HG03558 (cell line): ENCODE results near the gene ADD3.

ENCODE experiments used
- ATAC-seq: cut with Tn5 transposase; IDR thresholded peaks from one replicate; pipeline ENCODE4 v1.9.1; 2021; ENCODE audit warnings: moderate number of reproducible peaks; ENCODE audit not compliant: unreplicated experiment; ENCODE audit errors: extremely low read depth

ADD3 gene

DNA sequence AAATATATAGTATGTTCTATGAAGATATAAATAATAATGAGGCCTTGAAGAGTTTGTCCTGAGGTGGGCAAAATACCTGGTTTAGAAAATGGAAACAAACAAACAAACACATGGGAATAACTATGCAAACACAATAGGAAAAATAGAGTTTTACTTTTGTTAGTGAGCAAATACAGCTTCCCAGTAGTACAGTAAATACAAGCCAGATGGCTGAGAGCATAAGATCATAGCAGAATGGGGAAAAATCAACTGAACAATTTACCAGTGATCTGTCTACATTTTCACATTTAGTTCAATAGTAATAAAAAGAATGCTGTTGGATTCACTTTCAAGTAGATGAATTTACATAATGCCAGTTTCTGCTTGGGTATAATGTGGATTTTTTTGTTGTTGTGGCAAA, 45.1 kb downstream of the ADD3 start:
- ATAC-seq: no peak

DNA sequence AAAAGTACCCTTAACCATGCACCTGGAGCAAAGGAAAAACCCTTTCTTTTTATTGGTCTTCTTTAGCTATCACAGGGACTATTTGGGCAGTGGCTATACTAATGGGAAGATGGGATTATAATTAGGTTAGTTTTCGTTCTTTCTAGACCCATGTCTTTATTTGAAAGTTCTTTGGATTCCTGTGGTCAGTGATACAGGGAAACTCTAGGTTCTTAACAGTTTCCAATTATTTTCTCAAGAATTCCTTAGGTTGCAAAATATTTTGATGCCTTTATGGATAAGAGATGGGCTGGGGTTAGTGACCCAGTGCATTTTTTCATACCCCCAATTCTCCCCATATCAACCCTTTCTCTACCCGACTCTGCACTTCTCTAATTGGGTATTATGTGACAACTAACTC, 49.0 kb downstream of the ADD3 start:
- ATAC-seq: no peak

DNA sequence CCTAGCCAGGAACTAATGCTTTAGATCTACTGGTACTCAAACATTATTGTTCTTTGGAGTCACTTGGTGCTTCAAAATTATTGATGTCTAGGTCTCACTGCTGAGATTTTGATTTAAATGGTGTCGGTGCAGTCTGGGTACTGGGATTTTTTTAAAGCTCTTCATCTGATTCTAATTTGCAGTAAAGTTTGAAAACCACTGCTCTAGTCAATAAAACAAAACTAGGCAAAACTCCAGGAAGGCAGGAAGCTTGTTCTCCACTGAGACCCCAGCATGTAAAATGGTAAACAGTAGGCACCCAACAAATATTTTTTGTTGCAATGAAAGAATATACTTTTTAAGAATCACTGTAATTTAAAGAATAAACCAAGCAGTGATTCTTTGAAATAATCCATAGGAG, 49.7 kb downstream of the ADD3 start:
- ATAC-seq: no peak

DNA sequence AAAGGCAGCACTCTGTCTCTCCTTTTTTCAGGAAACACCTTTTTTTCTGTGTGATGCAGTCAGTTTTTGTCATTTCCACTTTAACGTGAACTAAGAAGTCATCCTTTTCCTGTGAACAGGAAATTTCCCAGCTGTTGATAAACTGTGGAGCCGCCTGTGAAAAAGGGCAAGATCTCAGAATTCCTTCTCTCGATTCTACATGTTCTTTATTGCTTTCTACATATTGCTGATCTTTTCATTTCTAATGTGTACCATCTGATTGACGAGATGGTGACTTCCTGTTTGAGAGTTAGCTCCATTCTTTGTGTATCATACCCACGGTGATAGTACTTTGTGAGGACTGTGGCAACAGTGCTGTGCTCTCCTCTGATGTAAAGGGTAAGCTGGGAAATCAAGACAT, 50.4 kb downstream of the ADD3 start:
- no peak for ATAC-seq

DNA sequence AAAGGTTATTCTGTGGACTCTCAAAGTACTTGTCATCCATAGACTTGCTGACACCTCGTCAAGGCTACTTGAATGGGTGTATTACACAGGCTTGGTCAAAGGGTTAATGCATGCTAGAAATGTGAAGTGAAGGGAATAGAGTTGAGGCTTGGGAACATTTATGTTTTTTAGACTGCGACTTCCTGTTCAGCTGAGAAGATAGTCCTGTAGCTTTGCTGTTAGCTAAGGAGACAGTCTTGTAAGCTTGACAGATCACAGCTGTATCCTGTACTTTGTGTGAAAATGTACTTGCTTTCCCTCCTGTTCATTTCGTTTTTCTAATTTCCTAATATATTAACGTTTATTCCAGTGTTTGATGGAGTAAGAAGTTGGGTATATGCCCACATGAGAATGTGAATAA, 52.1 kb downstream of the ADD3 start:
- ATAC-seq: no peak

DNA sequence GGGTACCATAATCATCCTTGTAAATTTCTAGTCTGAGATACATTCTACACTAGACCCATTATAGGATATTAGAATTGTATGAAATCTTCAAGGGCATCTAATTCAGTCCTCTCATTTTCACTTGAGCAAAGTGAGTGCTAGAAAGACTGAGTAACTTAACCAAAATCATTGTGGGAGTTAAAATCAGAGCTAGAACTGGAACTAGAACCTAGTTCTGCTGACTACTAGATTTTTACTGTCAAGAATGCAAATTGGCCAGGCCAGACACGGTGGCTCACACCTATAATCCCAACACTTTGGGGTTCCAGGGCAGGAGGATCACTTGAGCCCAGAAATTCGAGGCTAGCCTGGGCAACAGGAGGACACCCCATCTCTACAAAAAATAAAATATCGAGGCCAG, 53.9 kb downstream of the ADD3 start:
- ATAC-seq: no peak

DNA sequence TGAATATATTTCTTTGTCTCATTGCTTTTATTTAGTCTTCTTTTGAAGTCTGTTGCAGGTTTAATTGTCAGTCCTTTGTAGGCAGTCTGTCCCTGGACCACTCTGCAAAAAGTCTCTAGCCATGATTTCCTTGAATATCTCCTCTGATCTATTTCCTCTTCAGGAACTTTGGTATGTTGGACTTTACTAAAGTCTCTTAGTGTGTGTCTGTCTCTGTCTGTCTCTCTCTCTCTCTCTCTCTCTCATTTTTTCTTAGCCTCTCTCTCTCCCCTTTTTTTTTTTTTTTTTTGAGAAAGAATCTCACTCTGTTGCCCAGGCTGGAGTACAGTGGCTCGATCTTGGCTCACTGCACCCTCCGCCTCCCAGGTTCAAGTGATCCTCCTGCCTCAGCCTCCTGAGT, 57.5 kb downstream of the ADD3 start:
- ATAC-seq: no peak

DNA sequence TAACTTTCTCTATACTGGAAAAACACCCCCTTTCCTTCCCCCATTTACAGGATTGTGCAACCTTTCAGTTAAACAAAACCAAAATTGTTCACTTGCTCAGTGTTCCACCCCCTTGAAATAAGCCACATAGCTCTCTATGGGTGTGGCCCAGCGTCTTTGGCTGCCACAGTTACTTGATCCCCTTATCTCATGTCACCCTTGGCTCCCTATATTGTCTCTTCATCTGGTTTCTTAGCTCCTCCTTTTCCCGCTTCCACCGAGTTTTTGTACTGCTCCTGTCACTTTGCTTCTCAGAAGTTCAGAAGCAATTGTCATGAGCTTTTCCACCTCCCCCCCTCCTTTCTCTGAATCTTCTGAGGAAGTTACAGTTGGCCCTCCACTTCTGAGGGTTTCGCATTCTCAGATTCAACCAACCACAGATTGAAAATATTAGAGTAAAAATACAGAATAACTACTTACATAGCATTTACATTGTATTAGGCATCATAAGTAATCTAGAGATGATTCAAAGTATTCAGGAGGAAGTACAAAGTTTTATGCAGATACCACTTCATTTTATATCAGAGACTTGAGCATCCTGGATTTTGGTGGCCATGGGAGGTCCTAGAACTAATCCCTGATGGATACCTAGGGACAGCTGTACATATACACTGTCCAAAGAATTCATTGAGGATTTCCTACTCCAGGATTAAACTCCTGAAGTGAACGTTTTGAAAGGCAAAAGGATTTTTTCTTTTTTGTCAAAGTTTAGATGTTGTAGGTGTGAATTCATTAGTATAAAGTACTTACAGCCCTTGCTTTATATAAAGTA, 60.4 kb downstream of the ADD3 start:
- ATAC-seq: no peak

DNA sequence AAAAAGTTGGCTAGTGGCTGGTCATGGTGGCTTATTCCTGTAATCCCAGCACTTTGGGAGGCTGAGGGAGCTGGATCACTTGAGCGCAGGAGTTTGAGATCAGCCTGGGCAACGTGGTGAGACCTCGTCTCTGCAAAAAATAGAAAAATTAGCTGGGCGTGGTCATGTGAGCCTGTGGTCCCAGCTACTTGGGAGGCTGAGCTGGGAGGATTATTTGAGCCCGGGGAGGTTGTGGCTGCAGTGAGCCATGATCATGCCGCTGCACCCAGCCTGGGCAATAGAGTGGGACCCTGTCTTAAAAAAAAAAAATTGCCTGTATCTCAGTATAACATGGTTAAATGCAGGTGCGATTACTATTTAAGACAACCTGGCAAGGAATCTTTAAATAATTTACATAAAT, 61.0 kb downstream of the ADD3 start:
- ATAC-seq: no peak

DNA sequence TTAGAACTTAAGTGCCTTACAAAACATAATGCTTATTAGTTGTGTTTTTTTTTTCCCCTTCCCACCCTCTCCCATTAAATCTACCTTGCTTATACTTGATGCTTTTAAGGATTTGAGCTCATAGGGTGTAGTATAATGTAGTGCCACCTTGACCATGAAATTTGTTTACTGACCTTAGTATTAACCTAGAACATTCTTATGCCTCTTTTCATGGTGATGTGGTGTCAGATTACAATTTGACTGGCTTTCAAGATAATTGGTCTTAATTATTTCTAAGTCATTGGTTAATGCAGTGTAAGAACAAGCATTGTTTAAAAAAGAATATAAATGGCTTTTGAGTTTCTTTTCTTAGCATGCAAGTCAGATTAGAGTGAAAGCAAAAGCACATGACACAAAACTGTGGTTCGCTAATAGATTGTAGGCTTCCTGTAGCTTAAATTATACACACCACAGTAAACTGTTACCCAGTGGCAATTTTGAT, 61.8 kb downstream of the ADD3 start:
- ATAC-seq: peak; percentile 61

DNA sequence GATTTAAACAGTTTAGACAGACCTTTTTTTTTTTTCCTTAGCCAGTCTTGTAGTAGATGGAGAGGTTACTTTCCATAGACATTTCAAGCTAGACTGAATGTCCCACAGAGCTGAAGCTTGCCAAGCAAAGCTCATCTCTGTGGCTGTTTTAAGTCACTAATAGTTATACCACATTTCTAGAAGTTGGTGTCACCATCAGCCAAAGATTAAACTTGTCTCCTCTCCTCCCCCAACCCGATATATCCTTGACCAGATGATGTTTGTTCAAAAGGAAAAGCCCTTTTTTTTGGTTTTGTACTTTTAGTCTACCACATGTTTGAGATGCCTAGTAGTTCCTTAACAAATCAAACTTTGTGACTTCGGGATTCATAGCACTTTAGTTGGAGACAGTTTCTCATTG, 66.1 kb downstream of the ADD3 start:
- ATAC-seq: no peak

DNA sequence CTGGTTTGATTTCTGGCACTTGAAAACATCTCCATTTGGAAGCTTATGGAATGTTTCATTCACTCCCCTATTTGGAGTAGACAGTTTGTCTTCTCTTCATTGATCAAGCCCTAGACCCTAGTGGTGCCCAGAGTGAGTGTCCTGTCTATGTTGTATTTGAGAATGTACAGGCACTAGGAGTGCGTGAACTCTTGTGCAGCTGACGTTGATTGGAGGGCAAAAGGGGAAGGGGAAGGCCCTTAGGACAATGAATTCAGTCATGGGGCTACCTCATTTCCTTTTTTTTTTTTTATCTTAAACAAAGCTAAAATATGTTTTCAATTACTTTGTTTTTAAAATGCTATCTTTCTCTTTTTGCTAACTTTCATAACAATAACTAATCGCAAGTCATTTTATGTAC, 66.5 kb downstream of the ADD3 start:
- ATAC-seq: no peak

DNA sequence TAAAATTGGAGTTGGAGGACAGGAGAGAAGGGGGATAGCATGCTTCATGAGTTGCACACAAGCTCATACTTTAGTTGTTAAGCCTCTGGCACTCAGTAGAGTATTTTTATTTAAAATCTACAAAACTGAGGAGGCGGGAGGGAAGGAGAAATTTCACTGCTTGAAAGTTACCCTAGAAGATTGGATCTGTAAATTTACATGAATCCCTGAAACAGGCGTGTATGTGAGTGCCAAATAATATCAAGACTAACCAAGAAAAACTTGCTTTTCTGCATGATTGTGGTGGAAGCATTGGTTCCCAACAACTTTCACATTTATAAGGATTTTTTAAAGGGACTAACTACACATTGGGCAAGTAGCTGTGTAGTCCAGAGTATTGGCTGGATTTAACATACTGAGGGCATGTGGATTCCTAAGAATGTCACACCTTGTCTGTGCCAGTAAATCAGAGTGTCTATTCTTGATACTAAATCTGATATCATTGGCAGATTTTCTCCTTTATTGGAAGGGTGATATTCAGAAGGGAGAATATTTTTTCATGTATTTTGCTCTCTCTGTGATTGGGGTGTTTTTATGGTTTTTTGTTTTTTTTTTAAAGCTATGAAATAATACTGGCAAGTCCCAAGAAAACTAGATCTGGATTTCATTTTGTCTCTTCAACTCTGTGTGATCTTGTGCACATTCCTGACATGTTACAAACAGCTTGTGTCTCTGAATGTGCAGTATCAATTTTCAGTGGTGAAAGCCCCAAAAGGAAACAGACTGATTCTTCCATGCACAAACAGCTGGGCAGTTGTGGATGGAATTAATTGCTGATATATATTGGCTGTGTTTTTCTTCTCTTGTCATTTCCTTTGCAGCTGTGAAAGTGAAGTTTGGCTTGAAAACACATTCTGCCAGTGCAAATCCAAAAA, 67.2 kb downstream of the ADD3 start:
- no peak for ATAC-seq

DNA sequence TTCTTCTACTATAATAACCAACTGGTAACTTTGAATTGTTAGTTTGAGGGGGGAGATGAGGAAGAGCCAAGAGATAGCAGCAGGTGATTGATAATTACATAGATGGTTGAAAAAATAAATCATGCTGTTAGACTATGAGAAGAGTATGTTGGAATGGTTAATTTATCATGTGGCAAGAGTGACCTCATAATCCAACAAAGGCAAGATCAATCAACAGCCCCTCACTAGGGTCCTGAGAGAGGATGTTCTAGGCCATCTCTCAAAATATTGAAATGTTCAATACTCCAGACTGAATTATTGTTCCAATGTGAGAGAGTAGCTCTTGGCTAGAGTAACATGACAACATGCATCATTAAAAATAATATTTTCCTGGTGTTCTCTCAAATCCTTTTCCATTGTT, 67.9 kb downstream of the ADD3 start:
- no peak for ATAC-seq

DNA sequence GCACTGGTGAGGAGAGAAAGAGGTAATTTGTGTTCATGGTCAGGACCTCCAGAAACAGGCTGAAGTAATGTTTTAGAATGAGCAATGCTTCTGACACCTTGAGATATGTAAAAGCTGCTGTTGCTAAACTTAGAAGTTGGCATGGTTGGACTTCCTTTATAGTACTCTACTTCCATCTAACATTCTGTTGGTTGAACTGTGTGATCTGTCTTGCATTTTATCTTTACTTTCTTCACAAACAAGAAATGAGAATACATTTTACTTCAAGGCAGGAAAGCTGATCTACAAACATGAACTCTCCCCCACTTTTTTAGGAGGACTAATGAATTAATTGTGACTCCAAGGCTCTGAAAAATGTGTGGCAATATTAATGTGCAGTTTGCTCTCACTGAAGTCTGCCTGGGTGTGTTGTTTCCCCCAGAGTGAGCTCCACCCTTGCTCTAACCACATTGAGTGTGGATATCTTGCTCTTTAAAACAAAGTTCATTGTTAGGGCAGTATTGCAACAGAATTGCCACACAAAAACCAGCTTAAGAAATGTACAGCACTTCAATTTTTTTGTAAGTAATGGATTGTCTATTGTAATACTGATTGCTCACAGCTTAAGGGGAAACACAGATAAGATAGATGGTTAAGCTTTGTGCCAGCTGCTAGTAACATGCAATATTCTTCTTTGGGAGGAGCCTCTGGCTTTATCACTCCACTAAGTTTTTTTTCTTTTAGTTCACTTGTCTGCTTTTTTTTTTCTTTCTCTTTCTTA, 69.0 kb downstream of the ADD3 start:
- peak; percentile 60 for ATAC-seq

DNA sequence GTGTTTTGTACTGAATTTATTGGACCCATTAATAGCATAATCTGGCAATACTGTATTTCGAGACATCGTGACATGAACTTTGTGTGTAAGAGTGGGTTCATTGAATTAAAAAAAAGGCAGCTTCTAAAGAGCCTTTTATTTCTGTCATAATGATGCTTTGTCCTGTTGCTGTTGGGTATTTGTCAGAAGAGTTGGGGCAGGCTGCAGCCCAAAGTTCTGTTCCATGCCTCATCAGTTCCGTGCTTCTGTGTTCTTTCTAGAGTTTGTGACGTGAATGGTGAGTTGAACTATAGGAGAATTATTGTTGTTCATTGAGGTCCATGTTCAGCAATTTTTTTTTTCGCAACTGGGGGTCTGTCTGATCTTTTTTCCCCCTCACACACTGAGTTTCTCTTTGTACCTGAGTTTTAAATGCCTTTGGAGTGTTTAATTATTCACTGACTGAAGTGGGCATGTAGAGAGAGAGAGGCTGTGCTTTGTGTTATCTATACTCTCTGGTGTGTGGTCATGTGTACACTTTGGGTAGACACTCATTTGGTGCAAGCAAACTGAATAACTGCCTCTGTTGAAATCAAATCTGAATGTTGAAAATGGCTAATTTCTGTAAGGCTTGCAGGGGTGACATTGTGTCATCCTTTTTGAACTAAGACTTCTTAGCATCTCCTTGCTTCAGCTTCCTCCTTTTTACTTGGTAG, 69.8 kb downstream of the ADD3 start:
- ATAC-seq: no peak

DNA sequence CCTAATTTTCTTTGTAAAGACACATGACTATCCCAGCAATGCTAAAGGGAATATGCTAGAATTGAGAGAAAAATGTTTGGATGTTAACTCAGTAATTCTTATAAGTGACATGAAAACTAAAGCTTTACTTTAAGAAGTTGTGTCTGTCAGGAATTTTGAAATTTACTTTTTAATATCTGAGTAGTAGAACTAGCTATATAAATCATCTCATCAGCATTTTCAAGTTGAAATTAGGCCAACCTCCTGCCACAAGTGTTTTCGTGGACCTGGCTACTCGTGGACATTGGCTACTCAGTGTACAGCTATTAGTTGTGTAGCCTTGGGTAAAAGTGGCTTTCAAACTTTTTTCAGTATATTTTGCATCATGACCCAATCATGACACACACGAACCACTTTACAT, 70.5 kb downstream of the ADD3 start:
- ATAC-seq: no peak

DNA sequence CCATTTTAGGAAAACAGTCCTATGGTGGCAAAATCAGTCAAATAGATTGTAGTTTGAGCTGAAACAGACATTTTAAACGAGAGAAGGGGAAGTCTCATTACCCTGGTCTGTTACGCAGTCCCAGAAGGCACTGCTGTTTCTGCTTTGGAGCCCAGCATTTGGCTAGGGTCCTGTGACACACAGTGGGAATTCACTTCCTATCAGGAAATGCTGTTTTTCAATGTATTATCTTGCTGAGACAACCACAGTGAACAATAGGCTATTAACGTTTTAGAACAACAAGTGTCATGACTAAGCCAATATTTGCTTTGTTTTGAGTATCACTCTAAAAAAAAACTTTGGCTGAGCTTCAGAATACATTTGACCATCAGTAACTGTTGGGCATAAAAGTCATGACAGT, 74.1 kb downstream of the ADD3 start:
- ATAC-seq: no peak

DNA sequence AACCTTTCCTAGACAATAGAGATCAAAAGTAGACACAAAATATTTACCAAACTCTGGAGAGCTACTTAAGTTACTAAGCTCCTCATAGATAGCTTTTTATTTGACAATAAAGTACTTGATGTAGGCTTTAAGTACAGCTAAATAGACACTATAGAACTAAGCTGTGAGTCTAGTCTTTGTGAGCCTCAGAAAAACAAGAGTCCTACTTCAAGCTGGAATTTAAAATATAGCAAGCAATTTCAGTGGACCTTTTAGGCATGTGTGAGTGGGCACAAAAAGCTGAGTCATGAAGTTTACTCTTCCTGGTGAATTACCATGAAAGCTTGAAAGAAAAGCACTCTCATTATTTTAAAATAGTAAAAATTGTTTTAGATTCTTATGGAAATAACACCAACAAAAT, 76.1 kb downstream of the ADD3 start:
- ATAC-seq: no peak

DNA sequence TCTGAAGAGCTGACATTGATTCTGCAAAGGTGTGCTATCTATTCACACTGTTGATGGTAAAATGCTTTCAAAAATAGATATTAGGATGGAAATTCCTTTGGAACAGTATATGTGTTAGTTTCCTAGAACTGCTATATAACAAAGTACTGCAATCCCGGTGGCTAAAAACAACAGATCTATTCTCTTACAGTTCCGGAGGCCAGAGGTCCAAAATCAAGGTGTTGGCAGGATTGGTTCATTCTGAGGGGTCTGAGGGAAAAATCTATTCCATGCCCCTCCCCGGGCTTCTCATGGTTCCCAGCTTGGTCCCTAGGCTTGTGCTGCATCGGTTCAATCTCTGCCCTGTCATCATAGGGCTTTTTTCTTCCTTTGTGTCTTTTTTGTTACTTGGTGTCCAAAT, 79.9 kb downstream of the ADD3 start:
- no peak for ATAC-seq
